HG03039 (cell line): Measurements from ENCODE around the gene MUL1.

Experiments
- ATAC-seq: cut with Tn5 transposase; IDR thresholded peaks from one replicate; pipeline ENCODE4 v1.9.1; 2021; ENCODE audit warnings: mild to moderate bottlenecking, moderate library complexity; ENCODE audit not compliant: unreplicated experiment

MUL1 gene

DNA sequence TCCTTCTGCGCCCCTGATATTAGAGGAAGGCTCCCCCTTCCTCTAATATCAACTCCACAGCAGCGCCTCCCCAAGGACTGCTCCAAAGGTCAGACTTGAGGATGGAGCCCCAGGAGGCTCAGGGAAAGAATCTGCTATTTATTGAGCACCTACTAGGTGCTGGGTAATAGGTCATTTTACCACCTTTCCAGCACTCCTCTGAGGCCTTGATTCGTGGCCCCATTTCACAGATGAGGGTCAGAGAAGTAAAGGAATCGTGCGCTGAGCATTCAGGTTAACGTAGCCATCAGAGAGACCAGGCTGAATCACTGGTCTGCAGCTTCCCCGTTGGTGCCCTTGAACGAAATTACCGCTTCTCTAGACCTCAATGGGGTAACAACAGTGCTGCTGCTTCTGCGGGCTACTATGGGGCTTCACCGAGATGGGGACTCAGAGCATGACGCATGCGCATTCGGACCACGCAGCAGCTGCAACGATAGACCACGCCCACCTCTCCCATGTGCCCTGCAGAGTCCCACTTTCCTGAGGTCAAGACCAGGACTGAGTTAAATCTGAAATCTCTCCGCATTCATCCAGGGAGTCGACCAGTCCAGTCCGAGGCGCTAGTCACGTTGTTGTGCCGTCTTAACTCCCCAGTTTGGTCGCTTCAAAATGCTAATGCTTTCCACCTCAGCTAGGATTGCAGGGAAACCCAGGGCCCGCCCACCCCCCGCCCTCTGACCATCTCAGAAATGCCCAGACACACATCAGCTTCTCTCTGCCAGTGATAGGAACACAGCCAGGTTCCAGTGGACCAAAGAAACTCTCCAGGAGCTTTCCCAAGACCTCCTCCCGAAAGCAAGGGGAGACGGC, 34.9 kb downstream of the MUL1 start:
- no peak for ATAC-seq

DNA sequence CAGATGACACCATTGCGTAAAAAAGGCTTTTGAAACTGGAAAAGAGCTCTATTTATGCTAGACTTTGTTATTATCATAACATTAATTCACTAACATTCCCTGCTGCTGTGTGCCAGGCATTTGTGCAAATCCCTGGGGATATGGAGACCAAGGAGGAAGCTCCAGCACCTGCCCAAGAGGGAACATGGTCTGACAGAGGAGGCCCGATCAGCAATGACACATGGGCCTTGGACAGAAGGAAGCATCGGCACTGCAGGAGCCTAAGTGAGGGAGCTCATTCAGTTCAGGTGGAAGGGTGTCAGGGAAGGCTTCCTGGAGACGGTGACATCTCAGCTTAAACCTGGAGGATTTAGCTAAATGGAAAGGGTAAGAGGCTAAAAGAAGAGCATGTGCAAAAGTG, 35.8 kb downstream of the MUL1 start:
- no peak for ATAC-seq

DNA sequence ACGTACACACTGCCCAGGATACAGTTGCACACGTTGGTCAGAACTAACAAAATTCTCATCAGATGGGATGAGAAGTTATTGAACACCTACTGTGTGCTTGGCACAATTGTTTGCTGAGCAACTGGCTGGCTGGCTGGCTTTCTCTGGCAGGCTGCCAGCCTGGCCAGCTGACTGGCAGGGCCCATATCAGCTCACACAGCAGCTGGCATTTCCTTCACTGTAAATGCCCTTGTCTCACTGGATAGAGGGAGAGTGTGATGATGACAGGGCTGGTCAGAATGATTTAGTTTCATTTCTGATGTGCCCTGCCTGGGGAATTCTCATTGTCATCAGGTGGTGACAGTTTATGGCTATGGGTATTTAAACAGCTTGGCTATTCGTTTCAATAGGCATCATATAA, 37.8 kb downstream of the MUL1 start:
- no peak for ATAC-seq

DNA sequence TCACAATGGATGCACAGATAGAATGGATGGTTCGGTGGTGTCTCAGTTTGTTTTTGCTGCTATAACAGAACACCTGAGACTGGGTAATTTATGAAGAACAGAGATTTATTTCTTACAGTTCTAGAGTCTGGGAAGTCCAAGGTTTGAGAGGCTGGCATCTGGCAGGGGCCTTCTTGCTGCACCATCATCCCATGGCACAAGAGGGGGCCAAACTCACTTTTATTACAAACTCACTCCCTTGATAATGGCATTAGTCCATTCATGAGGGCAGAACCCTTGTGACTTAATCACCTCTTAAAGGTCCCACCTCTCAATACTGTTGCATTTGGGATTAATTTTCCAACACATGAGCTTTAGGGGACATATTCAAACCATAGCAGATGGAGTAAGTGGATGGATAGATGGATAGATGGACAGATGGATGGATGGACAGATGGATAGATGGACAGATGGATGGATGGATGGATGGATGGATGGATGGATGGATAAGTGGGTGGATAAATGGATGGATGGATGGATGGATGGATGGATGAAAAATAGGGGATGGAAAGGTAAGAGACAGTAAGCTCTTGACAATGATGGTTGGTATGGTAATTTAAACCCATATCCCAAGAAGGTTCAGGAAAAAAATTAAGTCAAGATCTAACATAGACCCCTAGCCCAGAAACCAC, 38.4 kb downstream of the MUL1 start:
- no peak for ATAC-seq

DNA sequence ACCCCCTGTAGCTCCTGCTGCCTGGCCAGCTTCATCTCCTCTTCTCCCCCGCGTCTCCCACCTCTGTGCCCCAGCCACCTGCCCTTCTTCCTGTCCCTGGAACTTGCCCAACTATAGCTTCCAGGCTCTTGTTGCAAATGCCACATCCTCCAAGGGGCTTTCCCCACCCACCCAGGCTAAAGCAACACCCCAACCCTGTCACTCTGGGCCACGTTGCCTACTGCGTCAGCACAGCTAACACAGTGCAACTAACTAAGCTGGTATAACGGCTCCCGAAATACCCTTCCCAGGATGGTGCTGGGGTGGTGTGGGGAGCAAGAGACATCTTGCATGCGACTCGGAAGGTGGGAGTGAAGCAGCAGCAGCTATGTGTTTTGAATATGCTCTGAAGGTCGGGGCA, 41.7 kb downstream of the MUL1 start:
- no peak for ATAC-seq

DNA sequence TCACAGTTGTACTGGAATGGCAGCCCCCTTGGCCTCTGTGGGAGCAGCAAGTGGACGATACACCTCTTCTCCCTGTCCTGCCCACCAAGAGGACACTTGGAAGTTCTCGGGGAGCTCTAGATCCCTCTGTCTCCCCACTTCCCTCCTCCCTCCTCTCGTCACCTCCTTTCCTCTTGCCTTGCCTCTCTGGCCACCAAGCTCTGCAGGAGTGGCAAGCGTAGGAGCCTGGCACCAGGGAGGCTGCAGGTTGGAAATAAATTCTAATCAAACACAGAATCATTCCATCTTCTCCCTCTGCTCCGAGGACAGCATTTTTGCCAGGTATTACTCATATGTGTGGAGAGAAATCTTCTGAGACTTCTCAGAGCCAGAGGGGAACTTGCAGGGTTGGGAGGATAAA, 42.8 kb downstream of the MUL1 start:
- no peak for ATAC-seq

DNA sequence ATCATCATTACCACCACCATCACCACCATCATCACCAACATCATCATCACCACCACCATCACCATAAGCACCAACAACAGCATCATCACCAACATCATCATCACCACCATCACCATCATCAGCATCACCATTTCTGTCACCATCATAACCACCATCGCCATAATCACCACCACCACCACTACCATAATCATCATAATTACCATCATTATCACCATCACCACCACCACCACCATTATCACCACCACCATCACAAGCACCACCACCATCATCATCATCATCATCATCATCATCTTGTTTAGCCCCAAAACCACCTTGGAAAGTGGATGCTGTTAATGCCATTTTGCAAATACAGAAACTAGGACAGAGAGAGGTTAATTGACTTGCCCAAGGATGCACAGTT, 44.4 kb downstream of the MUL1 start:
- no peak for ATAC-seq

DNA sequence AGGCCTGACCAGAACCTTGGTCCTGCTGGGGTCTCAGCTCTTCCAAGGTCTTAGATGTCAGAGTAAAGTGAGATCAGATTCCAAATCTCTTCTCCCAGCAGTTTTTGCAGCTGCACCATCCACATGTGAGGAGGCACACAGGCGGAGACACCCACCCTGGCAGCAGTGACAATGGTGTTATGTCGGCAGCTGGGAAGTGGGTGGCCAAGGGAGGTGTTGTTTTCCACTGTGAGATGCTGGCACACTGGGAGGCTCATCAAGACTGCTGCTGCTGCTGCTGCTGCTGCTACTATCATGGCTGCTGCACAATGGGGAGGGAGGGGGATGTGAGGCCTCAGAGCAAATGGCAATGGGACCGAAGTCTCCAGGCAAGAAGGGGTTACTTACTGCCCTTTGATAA, 45.6 kb downstream of the MUL1 start:
- no peak for ATAC-seq

DNA sequence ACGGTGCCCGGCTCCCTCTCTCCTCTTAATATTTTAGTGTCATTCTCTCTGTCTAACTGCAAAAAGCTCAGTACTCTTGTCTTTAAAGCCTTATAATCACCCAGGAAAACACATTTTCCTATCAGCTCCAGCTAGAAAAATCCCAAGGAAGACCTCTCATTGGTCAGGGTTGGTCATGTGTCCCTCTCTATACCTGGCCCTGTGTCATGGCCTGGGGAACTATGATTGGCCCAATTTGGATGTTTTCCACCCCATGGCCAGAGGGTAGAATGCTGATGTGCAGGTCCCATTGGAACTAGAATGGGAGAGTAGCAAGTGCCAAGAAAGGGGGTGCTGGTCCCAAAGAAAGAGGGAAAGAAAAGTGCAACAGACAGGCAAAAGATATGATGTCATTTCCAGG, 49.2 kb downstream of the MUL1 start:
- no peak for ATAC-seq

DNA sequence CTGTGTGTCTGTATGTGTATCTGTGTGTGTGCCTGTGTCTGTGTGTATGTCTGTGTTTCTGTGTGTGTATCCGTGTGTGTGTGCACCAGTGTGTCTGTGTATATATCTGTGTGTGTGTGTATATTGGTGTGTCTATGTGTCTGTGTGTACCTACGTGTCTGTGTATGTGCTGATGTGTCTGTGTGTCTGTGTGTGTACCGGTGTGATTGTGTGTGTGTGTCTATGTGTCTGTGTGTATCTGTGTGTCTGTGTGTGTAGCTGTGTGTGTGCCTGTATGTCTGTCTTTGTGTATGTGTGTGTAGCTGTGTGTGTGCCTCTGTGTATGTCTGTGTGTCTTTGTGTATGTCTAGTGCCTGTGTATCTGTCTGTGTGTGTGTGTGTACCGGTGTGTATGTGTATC, 53.9 kb downstream of the MUL1 start:
- ATAC-seq: no peak

DNA sequence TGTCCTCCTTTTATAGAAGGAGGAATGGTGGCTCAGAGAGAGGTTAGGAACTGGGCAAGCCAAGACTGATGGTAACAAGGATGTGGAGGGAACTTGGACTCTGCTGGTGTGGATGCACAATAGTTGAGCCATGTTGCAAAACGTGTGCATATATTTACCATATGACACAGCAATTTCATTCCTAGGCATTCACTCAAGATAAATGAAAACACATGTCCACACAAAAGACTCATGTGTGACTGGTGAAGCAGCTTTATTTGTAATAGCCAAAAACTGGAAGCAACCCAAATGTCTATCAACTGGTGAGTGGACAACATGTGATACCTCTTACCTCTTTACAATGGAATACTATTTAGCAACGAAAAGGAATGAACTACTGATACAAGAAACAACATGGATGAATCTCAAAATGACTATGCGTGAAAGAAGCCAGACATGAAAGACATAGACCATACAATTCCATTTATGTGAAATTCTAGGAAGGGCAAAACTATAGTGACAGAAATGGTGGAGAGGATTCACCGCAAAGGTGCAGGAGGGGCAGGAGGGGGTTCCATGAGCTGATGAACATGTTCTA, 58.1 kb downstream of the MUL1 start:
- no peak for ATAC-seq
